NCI-H2196 (cell line): ENCODE results near the gene UBAP2.

Source experiments
- DNase-seq: peaks from one replicate; lab custom pipeline; 2025; ENCODE audit not compliant: unreplicated experiment; lab: John Stamatoyannopoulos, UW

UBAP2 gene

GRCh38 chr9:33880211-33881089 lies 168.2 kb downstream of the UBAP2 start:
- DNase-seq = no peak

GRCh38 chr9:33878691-33879366 lies 169.9 kb downstream of the UBAP2 start:
- DNase-seq = no peak

- no peak for DNase-seq
Observed at GRCh38 chr9:33877727-33878489, 170.8 kb downstream of the UBAP2 start.
